IMR-90 (cell line): ENCODE measurements around the gene MIEF1.

Source experiments
- BHLHE40 ChIP-seq: fragments of 150-350 bp; IDR thresholded peaks from 2 replicates; pipeline ENCODE4 v1.6.1; 2016; ENCODE audit warnings: mild to moderate bottlenecking, low read depth, low read length
- CEBPB ChIP-seq: IDR thresholded peaks from 2 replicates; pipeline ENCODE4 v1.6.1; 2012; ENCODE audit warnings: low read depth, low read length, improper control_type of control experiment
- CTCF ChIP-seq: conservative IDR thresholded peaks from 2 replicates; pipeline ENCODE4 v1.5.1; 2012; ENCODE audit warnings: mild to moderate bottlenecking, low read depth, low read length, improper control_type of control experiment
- ELK1 ChIP-seq: fragments of 150-350 bp; IDR thresholded peaks from 2 replicates; pipeline ENCODE4 v1.6.1; 2016; ENCODE audit warnings: low read depth, mild to moderate bottlenecking, low read length, moderate library complexity, borderline replicate concordance
- FOS ChIP-seq: fragments of 150-350 bp; IDR thresholded peaks from 2 replicates; pipeline ENCODE4 v1.6.1; 2016; ENCODE audit warnings: low read depth, low read length
- MAFK ChIP-seq: IDR thresholded peaks from 2 replicates; pipeline ENCODE4 v1.6.1; 2012; ENCODE audit warnings: low read depth, low read length, improper control_type of control experiment
- MAZ ChIP-seq: IDR thresholded peaks from 2 replicates; pipeline ENCODE4 v1.6.1; 2012; ENCODE audit warnings: low read depth, mild to moderate bottlenecking, low read length, improper control_type of control experiment, moderate library complexity, borderline replicate concordance
- MXI1 ChIP-seq: IDR thresholded peaks from 2 replicates; pipeline ENCODE4 v1.6.1; 2012; ENCODE audit warnings: low read depth, mild to moderate bottlenecking, low read length, moderate library complexity, borderline replicate concordance
- NFE2L2 ChIP-seq: fragments of 150-350 bp; IDR thresholded peaks from 2 replicates; pipeline ENCODE4 v1.6.1; 2016; ENCODE audit warnings: low read depth, mild to moderate bottlenecking, low read length
- POLR2A ChIP-seq: IDR thresholded peaks from 2 replicates; pipeline ENCODE4 v1.6.1; 2012; ENCODE audit warnings: mild to moderate bottlenecking, low read depth, low read length
- RAD21 ChIP-seq: IDR thresholded peaks from 2 replicates; pipeline ENCODE4 v1.6.1; 2012; ENCODE audit warnings: low read length, improper control_type of control experiment
- RCOR1 ChIP-seq: IDR thresholded peaks from 2 replicates; pipeline ENCODE4 v1.6.1; 2012; ENCODE audit warnings: mild to moderate bottlenecking, low read length, improper control_type of control experiment; ENCODE audit not compliant: insufficient replicate concordance
- SMC3 ChIP-seq: fragments of 150-350 bp; IDR thresholded peaks from 2 replicates; pipeline ENCODE4 v1.6.1; 2016; ENCODE audit warnings: low read depth, mild to moderate bottlenecking, antibody characterized with exemption, low read length, moderate library complexity
- USF2 ChIP-seq: fragments of 150-350 bp; IDR thresholded peaks from 2 replicates; pipeline ENCODE4 v1.6.1; 2017; ENCODE audit warnings: mild to moderate bottlenecking, antibody characterized with exemption, low read length, low read depth

GRCh38 chr22:39524753-39525657 is 22.9 kb downstream of the MIEF1 start:
- TF ChIP-seq POLR2A (no peak), MXI1 (no peak), CTCF (no peak), FOS (no peak), RCOR1 (no peak), USF2 (no peak), MAFK (no peak), RAD21 (no peak), NFE2L2 (no peak), MAZ (no peak), ELK1 (no peak), BHLHE40 (no peak), SMC3 (no peak), CEBPB (no peak)
